HG02943 (cell line): ENCODE data around the gene PTPRN2.

Source experiments
- ATAC-seq: cut with Tn5 transposase; IDR thresholded peaks from one replicate; pipeline ENCODE4 v1.9.1; 2021; ENCODE audit warnings: mild to moderate bottlenecking, low read depth, moderate library complexity; ENCODE audit not compliant: unreplicated experiment

Gene PTPRN2

GRCh38 chr7:157813741-157814661 lies 773.6 kb downstream of the PTPRN2 start:
- no peak for ATAC-seq

DNA sequence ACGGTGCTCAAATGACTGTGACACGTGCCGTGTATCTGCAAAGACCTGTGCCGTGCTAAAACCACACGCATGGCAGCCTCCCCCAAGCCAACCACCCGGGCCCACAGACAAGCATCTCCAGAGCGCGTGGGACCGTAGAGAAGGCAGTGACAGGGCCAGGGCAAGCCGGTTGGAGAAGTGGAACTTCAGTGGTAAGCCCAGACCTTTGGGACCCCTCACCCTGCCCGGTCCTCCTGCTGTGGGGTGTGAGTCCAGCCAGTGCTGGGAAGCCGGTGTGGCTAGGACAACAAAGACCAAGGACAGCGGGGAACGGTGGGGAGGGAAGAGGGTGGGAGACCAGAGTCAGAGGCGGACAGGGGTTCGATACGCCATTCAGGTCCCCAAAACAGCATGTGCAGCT lies 774.6 kb downstream of the PTPRN2 start:
- no peak for ATAC-seq

DNA sequence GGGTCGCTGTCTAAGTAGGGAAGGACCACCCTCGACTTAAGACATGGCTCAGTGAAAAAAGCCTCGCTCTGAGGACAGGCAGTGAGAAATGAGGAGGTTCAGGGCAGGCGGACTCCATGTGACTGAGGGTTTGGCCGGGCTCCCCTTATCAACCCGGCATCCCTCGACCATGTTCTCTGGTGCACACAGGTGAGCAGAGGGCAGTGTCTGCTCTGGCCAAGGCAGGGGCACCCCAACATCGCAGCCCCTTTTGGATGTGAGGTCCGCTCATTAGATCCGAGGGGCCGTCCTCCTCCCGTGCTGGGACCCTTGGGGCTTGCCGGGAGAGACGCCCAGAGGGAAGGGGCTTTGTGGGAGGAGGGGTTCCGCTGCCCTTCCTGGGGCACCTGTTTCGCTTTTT lies 775.7 kb downstream of the PTPRN2 start:
- ATAC-seq: no peak

GRCh38 chr7:157809863-157810851 lies 777.5 kb downstream of the PTPRN2 start:
- ATAC-seq: no peak

DNA sequence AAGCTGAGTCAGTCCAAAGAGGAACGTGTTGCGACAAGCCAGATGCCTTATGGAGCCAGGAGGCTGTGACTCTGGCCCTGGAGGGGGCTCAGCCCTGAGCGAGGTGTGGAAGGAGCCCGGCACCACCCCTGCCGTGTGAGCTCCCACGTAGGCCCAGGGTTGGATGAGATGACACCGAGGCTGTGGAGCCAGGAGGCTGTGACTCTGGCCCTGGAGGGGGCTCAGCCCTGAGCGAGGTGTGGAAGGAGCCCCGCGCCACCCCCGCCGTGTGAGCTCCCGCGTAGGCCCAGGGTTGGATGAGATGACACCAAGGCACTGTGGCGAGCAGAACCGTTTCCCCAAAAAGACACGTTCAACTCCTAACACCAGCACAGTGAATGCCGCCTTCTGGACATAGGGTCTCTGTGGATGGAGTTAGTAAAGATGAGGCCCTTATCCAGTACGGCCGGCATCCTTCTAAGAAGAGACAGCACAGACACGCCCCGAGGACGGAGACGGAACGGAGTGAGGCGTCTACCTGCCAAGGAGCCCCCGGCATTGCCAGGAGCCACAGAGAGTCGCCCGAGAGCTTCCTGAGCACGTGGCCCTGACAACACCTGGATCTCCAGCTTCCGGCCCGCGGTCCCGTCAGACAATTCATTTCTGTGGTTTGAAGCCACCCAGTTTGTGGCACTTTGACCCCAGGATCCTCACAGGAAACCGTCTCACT lies 778.3 kb downstream of the PTPRN2 start:
- no peak for ATAC-seq

DNA sequence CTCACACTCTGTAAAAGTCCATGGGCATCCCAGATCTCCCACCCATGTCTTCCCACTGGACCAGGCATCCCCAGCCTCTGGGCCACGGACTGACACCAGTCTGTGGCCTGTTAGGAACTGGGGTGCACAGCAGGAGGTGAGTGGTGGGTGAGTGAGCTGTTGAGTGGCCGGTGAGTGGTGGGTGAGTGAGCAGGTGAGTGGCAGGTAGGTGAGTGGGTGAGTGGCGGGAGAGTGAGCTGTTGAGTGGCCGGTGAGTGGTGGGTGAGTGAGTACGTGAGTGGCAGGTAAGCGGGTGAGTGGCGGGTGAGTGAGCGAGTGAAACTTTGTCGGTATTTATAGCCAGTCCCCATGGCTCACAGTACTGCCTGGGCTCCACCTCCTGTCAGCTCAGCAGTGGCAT lies 779.6 kb downstream of the PTPRN2 start:
- ATAC-seq: no peak

- no peak for ATAC-seq
Observed at GRCh38 chr7:157807510-157807909, 780.1 kb downstream of the PTPRN2 start.

DNA sequence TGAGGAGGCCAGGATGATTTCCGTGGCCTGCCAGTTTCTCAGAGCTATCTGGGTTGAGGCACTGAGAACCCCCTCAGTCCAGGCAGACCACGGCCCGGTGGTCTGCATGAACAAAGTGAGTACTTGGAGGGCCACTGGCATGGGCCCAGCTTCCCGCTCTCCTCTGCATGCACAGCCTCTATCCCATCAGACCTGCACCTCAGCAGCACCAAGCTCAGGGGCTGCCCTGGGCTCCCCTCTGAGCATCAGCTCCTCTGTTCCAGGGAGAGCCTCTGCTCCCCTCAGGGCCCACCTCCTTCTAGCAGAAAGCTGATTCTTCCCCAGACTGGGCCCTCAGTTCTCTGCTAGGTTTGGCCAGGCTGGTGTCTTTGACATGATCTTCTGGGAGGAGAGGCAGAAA lies 780.9 kb downstream of the PTPRN2 start:
- no peak for ATAC-seq

DNA sequence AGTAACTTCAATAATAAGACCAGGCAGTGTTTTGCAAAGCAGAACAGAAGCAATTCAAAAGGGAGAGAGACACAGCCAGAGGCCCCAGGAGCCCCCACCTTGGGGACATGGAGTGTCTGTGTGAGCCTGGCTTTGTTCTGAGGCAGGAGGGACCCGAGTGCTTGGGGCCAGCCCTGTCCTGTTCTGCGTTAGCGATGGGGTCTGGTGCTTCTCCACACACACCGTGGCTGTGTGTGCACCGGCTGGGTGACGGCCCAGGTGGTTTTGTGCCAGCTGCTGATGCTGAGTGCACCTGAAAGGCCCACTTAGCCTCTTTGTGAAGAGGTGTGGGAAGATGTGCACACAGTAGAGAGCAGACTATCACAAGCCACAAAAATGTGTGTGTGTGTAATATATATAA lies 781.9 kb downstream of the PTPRN2 start:
- no peak for ATAC-seq

DNA sequence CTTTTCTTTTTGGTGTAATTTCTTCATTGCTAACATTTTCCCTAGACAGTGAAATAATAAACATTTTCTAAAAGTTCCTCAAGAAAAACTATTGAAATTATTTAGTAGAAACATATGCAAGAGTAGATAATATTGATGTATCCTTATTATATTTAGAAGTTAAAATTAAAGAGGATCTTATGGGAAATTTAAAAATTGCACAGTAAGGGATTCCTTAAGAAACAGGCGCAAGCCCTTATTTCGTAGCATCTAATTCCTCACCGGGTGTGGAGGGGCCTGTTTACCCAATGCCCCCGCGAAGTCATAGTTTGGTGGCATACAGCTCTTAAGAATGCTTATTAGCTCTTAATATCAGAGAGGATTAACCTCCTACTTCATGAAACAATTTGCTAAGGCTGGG lies 783.7 kb downstream of the PTPRN2 start:
- no peak for ATAC-seq

DNA sequence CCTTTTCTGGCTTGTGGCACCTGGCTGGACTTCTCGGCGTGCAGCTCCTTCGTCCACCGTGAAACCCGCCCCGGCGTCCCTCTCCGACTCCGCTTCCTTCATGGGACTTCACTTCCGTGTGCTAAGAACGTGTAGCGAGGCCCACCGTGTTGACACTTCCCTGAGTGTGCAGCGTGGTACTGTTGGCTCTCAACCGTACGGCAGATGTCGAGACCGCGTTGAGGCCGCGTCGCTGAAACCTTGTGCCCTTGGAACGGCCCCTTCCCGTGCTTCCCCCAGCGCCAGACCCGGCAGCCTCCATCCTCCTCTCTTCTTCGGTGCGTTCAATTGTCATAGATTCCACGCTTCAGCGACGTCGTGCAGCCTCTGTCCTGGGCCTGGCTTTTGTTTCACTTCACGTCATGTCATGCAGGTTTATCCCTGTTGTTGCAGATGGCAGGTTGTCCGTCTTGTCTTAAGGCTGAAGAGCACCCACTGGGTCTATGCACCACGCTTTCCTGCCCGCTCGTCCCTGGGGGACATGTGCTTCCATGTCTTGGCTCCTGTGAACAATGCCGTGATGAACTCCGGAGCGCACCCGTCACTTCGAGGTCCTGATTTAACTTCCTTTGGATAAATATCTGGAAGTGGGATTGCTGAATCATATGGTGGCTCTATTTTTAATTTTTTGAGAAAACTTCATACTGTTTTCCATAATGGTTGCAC lies 785.5 kb downstream of the PTPRN2 start:
- ATAC-seq: no peak

GRCh38 chr7:157801113-157801512 lies 786.5 kb downstream of the PTPRN2 start:
- no peak for ATAC-seq

DNA sequence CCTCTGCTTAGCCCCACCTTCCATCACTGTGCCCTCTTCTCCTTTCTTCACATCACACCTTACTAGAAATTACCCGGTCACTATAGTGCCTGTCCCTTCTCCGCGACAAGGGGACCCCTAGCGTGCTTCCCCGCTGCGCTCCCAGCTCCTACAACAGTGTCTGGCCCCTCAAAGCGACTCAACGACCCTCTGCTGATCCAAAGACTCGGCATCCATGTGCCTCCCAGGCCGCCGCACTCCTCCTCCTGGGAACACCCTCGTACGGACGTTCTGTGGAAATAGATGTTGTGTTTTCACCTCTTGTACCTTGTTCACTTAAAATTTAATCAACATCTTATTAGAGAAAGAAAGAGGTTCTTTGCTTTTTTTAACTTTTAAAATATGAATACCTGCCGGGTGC lies 787.3 kb downstream of the PTPRN2 start:
- no peak for ATAC-seq

DNA sequence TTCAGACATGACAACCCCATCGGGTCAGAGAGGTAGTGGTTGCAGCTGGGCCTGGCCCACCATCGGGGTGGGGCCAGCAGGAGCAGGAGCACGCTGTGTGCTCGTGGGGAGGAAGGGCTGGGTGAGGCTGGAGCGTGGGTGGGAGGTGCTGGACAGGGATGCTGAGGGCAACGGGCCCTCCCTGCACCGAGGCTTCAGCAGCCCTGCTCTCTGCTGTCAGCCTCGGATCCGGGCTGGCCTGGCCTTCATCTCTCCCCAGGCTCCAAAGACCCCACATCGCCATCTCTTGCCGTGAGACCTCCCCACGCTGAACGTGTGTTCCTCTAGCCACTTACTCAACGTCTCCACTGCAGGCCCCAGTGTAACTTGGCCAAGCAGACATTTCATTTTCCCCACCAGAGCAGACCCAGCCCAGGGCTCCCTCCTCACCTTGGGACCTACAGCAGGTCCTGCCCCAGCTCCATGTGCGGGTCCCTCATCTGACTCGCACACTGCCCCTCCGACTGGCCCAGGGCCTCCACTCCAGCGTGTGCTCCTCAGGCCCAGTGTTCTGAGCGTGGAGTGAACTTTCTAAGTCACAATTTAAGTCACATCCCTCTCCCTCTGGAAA lies 788.4 kb downstream of the PTPRN2 start:
- ATAC-seq: no peak

- no peak for ATAC-seq
Observed at GRCh38 chr7:157797361-157797760, 790.3 kb downstream of the PTPRN2 start.

DNA sequence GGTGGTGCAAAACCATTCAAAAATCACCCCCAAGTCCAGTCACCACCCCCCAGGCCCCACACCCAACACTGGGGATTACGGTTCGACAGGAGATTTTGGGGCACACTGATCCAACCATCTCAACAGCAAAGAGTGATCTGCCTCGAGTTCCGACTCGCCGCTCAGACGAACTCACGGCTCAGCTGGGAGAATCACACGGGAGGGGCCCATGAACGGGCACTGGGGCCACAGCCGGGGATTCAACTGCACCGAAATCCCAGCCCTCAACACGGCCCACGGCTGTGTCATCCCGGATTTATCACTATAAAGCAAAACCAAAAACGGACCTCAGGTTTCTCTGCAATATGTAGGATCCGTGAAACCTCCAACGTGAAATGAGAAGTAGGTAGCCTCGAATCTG lies 790.8 kb downstream of the PTPRN2 start:
- no peak for ATAC-seq

DNA sequence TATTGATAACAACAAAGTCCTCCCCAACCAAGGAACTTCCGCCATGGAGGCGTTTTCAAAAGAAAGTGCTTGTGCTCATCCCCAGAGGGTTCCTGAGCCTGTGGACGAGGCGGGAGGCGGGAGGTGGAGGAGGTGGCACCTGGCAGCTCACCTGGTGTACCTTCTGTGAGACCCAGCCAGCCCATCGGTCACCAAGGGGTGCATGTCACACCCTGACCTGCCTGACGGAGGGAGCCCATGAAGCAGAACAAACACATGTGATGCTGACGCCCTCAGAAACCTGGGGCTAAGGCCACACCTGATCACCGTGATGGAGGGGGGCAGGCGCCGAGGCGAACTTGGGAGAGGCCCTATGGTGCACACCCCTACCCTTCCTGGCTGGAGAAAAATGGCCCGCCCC lies 792.0 kb downstream of the PTPRN2 start:
- no peak for ATAC-seq

GRCh38 chr7:157795199-157795598 lies 792.4 kb downstream of the PTPRN2 start:
- ATAC-seq: no peak

DNA sequence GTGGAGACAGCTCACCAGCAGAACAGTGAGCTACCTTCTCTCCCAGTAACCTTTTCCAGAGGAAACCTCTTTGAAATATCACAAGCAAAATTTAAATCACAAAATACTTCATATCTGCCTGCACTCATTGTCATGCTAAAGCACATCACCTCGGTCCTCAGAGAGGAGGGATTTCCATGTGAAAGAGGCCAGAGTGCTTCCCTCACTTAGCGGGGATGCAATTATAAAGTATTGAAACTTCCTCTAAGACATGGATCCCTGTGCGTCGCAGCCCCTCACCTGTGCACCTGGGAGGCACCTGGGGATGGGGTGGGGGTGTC lies 792.9 kb downstream of the PTPRN2 start:
- no peak for ATAC-seq
